LNCAP (cell line): ENCODE results near the gene CPS1.

ENCODE experiments used
- TF ChIP-seq, protein P1 (sequence below): fragments of 450-650 bp; IDR thresholded peaks from 2 replicates; pipeline ENCODE4 v1.5.1; 2017; ENCODE audit warnings: mild to moderate bottlenecking

The CPS1 gene

DNA sequence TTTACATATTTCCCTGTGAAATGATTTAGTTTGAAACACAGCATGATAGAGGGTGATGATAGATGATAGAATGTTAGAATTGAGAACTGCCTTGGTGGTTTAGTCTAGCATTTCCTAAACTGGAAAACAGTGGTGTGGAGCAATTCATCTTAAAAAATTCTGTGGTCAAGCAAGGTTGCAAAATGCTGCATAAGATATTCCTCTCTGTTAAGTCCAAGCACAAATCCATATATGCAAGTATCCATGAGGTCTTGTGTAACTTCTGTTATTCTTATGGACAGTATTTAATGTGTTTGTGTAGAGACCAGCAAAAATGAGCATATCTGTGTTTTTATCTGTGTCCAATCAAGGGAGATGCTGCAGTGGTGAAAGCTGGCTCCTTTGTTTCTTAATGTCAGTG, 30.0 kb downstream of the CPS1 start:
- TF ChIP-seq, protein P1, sequence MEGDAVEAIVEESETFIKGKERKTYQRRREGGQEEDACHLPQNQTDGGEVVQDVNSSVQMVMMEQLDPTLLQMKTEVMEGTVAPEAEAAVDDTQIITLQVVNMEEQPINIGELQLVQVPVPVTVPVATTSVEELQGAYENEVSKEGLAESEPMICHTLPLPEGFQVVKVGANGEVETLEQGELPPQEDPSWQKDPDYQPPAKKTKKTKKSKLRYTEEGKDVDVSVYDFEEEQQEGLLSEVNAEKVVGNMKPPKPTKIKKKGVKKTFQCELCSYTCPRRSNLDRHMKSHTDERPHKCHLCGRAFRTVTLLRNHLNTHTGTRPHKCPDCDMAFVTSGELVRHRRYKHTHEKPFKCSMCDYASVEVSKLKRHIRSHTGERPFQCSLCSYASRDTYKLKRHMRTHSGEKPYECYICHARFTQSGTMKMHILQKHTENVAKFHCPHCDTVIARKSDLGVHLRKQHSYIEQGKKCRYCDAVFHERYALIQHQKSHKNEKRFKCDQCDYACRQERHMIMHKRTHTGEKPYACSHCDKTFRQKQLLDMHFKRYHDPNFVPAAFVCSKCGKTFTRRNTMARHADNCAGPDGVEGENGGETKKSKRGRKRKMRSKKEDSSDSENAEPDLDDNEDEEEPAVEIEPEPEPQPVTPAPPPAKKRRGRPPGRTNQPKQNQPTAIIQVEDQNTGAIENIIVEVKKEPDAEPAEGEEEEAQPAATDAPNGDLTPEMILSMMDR: no peak

DNA sequence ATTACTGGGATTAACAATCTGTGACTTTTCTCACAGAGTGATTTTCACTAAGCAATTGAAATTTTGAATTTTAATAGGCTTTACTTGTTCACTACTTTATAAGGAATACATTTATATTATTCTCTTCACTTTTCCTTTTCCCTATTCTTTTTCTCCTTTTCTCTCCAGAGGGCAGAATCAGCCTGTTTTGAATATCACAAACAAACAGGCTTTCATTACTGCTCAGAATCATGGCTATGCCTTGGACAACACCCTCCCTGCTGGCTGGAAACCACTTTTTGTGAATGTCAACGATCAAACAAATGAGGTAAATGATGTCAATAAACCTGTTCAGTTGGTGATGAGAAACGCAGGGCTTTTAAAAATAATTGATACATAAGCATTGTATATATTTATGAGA, 35.3 kb downstream of the CPS1 start:
- TF ChIP-seq, protein P1: no peak

DNA sequence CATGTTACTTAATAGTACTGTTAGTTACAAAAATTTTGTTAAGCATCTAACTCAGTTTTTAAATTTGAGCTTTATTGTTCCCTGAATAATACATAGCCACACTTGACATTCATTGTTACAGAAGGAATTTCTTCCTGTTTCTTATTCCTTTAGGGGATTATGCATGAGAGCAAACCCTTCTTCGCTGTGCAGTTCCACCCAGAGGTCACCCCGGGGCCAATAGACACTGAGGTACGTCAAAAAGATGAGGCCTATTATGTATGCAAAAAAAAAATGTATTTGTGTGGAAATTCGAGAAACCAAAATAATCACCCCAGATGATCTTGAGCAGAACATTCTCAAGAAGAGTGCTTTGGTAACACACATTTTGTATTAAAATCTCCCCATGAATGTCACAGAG, 36.3 kb downstream of the CPS1 start:
- TF ChIP-seq, protein P1: no peak

DNA sequence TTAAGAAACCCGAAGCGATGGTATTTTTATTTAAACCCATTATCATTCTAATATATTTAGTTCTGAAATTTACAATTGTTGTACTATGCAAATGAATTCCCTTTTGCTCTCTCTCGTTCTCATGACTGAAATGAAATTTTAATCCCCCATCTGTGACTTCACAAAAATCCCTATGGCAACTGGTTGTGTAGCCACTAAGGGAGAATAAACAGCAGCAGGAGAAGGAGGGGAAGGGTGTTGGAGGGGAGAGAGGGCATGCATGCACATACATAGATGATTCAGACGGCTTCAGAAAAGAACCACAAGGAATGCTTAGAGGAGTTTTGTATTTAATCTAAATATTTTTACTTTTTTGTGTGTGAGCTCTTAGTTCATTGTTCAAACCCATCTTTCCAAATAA, 36.8 kb downstream of the CPS1 start:
- TF ChIP-seq, protein P1: no peak

DNA sequence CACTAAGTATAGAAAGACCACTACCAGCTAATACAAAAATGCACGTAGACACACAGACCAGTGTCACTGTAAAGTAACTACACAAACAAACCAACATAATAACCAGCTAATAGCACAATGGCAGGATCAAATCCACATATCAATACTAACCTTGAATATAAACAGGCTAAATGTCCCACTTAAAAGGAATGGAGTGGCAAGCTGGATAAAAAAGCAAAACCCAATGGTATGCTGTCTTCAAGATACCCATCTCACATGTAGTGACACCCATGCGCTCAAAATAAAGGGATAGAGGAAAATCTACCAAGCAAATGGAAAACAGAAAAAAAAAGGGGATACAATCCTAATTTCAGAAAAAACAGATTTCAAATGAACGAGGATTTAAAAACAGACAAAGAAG, 41.8 kb downstream of the CPS1 start:
- TF ChIP-seq, protein P1: no peak

DNA sequence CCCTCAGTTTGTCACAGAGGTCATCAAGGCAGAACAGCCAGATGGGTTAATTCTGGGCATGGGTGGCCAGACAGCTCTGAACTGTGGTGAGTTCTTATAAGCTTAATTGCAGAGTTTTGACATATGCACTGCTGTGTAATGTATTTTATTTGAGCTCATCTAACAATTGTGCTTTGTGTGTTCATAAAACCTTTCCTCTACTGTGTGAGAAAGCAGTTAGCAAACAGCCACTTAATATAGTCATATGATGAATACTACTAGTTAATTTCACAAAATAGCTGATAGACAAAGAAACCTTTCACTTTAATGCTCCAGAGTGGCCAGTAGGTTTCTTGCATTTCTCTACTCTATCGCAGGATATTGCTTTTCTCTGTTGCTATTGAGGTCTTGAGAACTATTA, 43.1 kb downstream of the CPS1 start:
- TF ChIP-seq, protein P1: no peak

DNA sequence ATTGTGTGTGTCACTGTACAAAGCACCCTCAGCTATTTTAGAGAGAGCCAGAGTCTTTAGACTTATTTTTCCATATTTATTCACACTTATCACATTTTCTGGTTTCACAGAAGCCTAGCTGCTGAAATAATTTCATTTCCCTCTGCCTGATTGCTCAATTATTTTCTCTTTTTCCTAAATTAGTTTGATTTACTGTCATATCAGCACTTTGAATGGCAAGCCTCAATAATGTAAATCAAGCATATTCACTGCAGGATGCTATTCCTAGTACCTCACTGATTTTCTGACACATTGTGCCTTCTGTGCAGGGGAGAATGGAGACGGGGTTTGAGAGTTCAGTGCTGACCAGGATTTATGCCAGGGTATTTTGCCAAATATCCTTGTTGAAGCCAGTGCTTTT, 48.3 kb downstream of the CPS1 start:
- TF ChIP-seq, protein P1: no peak

DNA sequence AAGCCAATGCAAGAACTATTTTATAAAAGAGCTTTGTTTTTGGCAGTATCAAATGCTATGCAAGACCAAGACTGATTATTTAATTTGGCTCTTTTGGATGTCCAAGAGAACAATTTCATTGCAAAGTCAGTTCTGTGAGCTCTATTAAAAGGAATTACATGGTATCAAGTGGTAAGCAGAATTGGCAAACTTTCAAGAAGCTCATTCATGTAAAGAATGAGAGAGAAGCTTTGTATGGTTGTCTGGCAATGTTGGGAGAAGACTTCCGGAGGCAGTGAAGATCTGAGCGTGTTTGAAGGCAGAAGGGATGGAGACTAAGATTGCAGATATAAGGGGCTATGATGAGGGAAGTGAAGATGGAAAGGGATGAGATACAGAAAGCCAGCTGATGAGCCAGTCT, 49.6 kb downstream of the CPS1 start:
- TF ChIP-seq, protein P1: no peak
